Hematopoietic multipotent progenitor cell treated with erythropoietin and hydrocortisone succinate and interleukin-3 and kit ligand, for 6 days (in vitro differentiated cells): ENCODE results near the gene OR7G1.
A peak's percentile ranks its signal among the peaks of the same experiment; 100 is the strongest.
"Not testable (repeated sequence)": the region's sequence is repeated elsewhere in the genome, so short reads cannot be mapped to it uniquely, and the experiment has no call there.

Experiments
- DNase-seq: peaks from one replicate; pipeline ENCODE4 v3.0.0-alpha.2; 2015

OR7G1 gene

GRCh38 chr19:9076901-9077300, 38.7 kb downstream of the OR7G1 start:
- no peak for DNase-seq

- DNase-seq: peak; percentile 98
Measured at GRCh38 chr19:9075064-9075949, 40.3 kb downstream of the OR7G1 start.

- no peak for DNase-seq
Measured at GRCh38 chr19:9073806-9074205, 41.8 kb downstream of the OR7G1 start.

- not testable (repeated sequence) for DNase-seq
Measured at GRCh38 chr19:9071720-9072119, 43.8 kb downstream of the OR7G1 start.

- no peak for DNase-seq
Measured at GRCh38 chr19:9070066-9070465, 45.5 kb downstream of the OR7G1 start.

GRCh38 chr19:9065457-9066014, 50.0 kb downstream of the OR7G1 start:
- no peak for DNase-seq
